K562 (cell line): ENCODE results near the gene NT5C1A. TPM values are rescaled to one million over a fixed set of nuclear protein-coding genes. Genes with fewer than 3 reads are reported as not detected.

Experiments used
- ATAC-seq: fragments of 200-7000 bp; cut with Tn5 transposase; 3 replicates; pipeline ENCODE4 v1.9.1; 2020; ENCODE audit warnings: moderate library complexity
- BruUV-seq: library from RNA; stranded (reverse); fragments of 400-500 nt; replicated peaks from 2 replicates; lab custom pipeline; 2021; lab: Mats Ljungman, UMichigan
- CTCF ChIA-PET: fragments of 300-600 bp; formaldehyde crosslinking; extraction: SDS; loops from one replicate; lab custom pipeline; 2021; ENCODE audit warnings: low intra/inter-chr PET ratio; lab: Yijun Ruan, JAX
- POLR2A ChIA-PET: fragments of 300-600, 350-650 bp; sonication (Branson Sonifier 250); formaldehyde crosslinking; extraction: SDS; loops from one replicate; lab custom pipeline; 2021; ENCODE audit warnings: antibody characterized with exemption, inconsistent platforms; lab: Yijun Ruan, JAX
- DNase-seq, 4 experiments: peaks; one replicate each; pipeline versions ENCODE4 v3.0.0 to v3.0.0-alpha.2; 2011 to 2018; ENCODE audit warnings: low spot score in 3 of 4, mixed read lengths in 3 of 4; ENCODE audit errors: extremely low read depth in 1 of 4
- FAIRE-seq: peaks from 2 replicates; lab custom pipeline; 2011; peaks lifted over from hg19 to GRCh38; lab: Jason Lieb, UNC
- H2AFZ ChIP-seq: 2 replicates; pipeline ENCODE4 v1.6.0; 2011; ENCODE audit warnings: low read depth, low read length, control low read depth, inconsistent platforms
- H3K27ac ChIP-seq: fragments of 200-600 bp; 3 replicates; pipeline ENCODE4 v1.8.0; 2011; ENCODE audit warnings: low read depth, mild to moderate bottlenecking, control low read depth, inconsistent platforms, low read length, moderate library complexity, mixed read lengths; ENCODE audit errors: extremely low read depth
- H3K27me3 ChIP-seq, 2 experiments: fragments of 300-600 bp in 1 of 2; 2 replicates in 1 of 2; 3 replicates in 1 of 2; pipeline versions ENCODE4 v1.6.0 to v1.8.0; 2011; ENCODE audit warnings: inconsistent platforms in 2 of 2, low read length in 2 of 2, mild to moderate bottlenecking in 1 of 2, mixed read lengths in 1 of 2, moderate library complexity in 1 of 2; ENCODE audit not compliant: control insufficient read depth in 2 of 2, insufficient read depth in 2 of 2
- H3K36me3 ChIP-seq: fragments of 300-600 bp; 3 replicates; pipeline ENCODE4 v1.8.0; 2011; ENCODE audit warnings: mild to moderate bottlenecking, low read length, inconsistent platforms; ENCODE audit not compliant: control insufficient read depth, insufficient read depth
- H3K4me1 ChIP-seq, 2 experiments: fragments of 200-600 bp in 1 of 2; replicated peaks in 1 of 2; 2 replicates in 1 of 2; 3 replicates in 1 of 2; pipeline versions ENCODE4 v1.5.1 to v1.8.0; 2011; ENCODE audit warnings: inconsistent platforms in 2 of 2, low read length in 2 of 2, mild to moderate bottlenecking in 1 of 2, mixed read lengths in 1 of 2, moderate library complexity in 1 of 2; ENCODE audit not compliant: control insufficient read depth in 2 of 2, insufficient read depth in 2 of 2
- H3K4me2 ChIP-seq: 2 replicates; pipeline ENCODE4 v1.6.1; 2011; ENCODE audit warnings: low read length, control low read depth, inconsistent platforms, mixed read lengths; ENCODE audit not compliant: insufficient read depth
- H3K4me3 ChIP-seq: fragments of 200-600 bp; sonication (generic), shearing (Covaris generic); 2 replicates; pipeline ENCODE4 v1.5.1; 2016; ENCODE audit warnings: control low read depth, inconsistent platforms
- H3K79me2 ChIP-seq: fragments of 200-600 bp; 3 replicates; pipeline ENCODE4 v1.8.0; 2011; ENCODE audit warnings: low read length, inconsistent platforms; ENCODE audit not compliant: control insufficient read depth, insufficient read depth
- H3K9ac ChIP-seq, 2 experiments: 2 replicates each; pipeline versions ENCODE4 v1.6.0 to v1.6.1; 2011; ENCODE audit warnings: low read depth in 2 of 2, low read length in 2 of 2, control low read depth in 1 of 2, inconsistent platforms in 1 of 2, mild to moderate bottlenecking in 1 of 2, mixed read lengths in 1 of 2; ENCODE audit not compliant: insufficient read depth in 1 of 2
- H3K9me1 ChIP-seq: one replicate; pipeline ENCODE4 v1.6.0; 2011; ENCODE audit warnings: inconsistent platforms, mild to moderate bottlenecking, low read length, moderate library complexity; ENCODE audit not compliant: control insufficient read depth, insufficient read depth
- H3K9me3 ChIP-seq: replicated peaks from 2 replicates; pipeline ENCODE4 v1.5.1; 2011; ENCODE audit warnings: low read depth, low read length, inconsistent platforms; ENCODE audit not compliant: control insufficient read depth, insufficient read depth
- H4K20me1 ChIP-seq: replicated peaks from 2 replicates; pipeline ENCODE4 v1.6.1; 2011; ENCODE audit warnings: low read length, inconsistent platforms, mixed read lengths; ENCODE audit not compliant: control insufficient read depth, insufficient read depth
- ARID2 ChIP-seq: fragments of 450-650 bp; IDR thresholded peaks from 2 replicates; pipeline ENCODE4 v1.6.1; 2017; ENCODE audit warnings: antibody characterized with exemption, mild to moderate bottlenecking
- NCOA6 ChIP-seq: fragments of 450-650 bp; IDR thresholded peaks from 2 replicates; pipeline ENCODE4 v1.6.1; 2017; ENCODE audit warnings: mild to moderate bottlenecking
- SRSF9 ChIP-seq: fragments of 200-400 bp; formaldehyde crosslinking; IDR thresholded peaks from 2 replicates; pipeline ENCODE4 v1.6.1; 2017; ENCODE audit warnings: low read depth, low read length, borderline replicate concordance
- ZNF639 ChIP-seq, 2 experiments: fragments of 200-800 bp in 1 of 2; sonication (Bioruptor generic) in 1 of 2; sonication (generic) in 1 of 2; formaldehyde crosslinking in 1 of 2; IDR thresholded peaks in 1 of 2; conservative IDR thresholded peaks in 1 of 2; 2 replicates each; pipeline versions ENCODE4 v1.5.0 to v1.6.1; 2016 to 2020; ENCODE audit warnings: missing compliant biosample characterization in 1 of 2, missing genetic modification characterization in 1 of 2, missing genetic modification reagents in 1 of 2
- WGBS: fragments of 100-300 bp; shearing (Covaris generic); methylation state at CpG from one replicate; pipeline ENCODE4 v1.1.6; 2016; ENCODE audit warnings: low coverage, mixed read lengths; ENCODE audit not compliant: insufficient coverage; ENCODE audit errors: missing lambda C conversion rate; 5-methylcytosine and 5-hydroxymethylcytosine counted together
- in situ Hi-C: fragments of 300-500 bp; cut with MboI; formaldehyde crosslinking; loops from 4 replicates; pipeline ENCODE4 v1.15.0; 2018; ENCODE audit warnings: inconsistent platforms, mixed read lengths
- intact Hi-C: fragments of 100-400 bp; cut with micrococcal nuclease; formaldehyde crosslinking; loops from 2 replicates; pipeline ENCODE4 v1.14.2; 2022
- polyA plus RNA-seq, 8 experiments: library from polyadenylated mRNA; depleted of rRNA in 4 of 8; stranded (reverse) in 5 of 8; unstranded in 3 of 8; fragments of >200 nt; fragmentation: Nextera tagmentation in 2 of 8; fragmentation: Illumina TruSeq in 1 of 8; extraction: Ambion mirVana in 2 of 8; extraction: Trizol in 1 of 8; gene quantifications; 2 replicates each; pipeline versions ENCODE4 v1.2.1 to v1.2.3, GENCODE V29; 2011 to 2014; ENCODE audit warnings: inconsistent platforms in 1 of 8, missing spikeins in 1 of 8
- total RNA-seq, 7 experiments: library from RNA; depleted of rRNA in 6 of 7; stranded (reverse); fragments of >200 nt in 6 of 7; fragmentation: Illumina TruSeq in 2 of 7; extraction: Trizol in 2 of 7; gene quantifications; 2 replicates each; pipeline versions ENCODE4 v1.2.1 to v1.2.3, GENCODE V29; 2011 to 2021; ENCODE audit warnings: low replicate concordance in 1 of 7

Gene NT5C1A
- total and polyA plus RNA-seq, 9 of the 15 experiments (the other 6 are each of a cell fraction or from before 2014, with no cell fraction given), result not detected

DNA sequence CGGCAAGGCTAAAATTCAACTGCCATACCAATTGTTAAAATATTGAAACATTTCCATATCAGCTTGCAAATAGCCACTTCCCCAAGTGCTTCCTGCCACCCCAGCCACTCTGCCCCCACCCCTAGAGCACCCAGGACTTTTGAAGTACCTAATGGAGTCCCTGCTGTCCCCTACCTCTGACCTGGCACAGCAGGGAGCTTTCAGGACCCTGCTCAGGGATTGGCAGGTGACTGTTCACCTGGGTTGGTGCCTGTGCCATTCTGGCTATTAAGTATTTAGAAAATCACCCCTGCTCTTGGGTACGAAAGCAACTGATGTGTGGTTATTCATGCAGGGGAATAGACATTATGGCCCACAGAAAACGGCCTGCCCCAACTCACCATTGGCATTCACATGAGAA lies 28.4 kb upstream of the NT5C1A start:
- POLR2A ChIA-PET, result interaction anchor here (4.3 kb wide), 1 partner anchor 11 kb away, joined by 25 read pairs; no protein-coding TSS in a partner anchor
- 40% methylated on average over 3 of the region's 3 CpGs for WGBS
- Histone ChIP-seq H3K4me2 (no peak overlapping the region), H3K9ac (no peak overlapping the region), H2AFZ (no peak overlapping the region), H3K9me1 (no peaks in the 10 kb centered on the region), H4K20me1 (no peaks in the 10 kb centered on the region), H3K9me3 (no peaks in the 10 kb centered on the region), H3K27me3 (peaks cover 11 to 12% of the 10 kb centered on the region in 2 experiments; a peak in 4 of 5 replicates), H3K36me3 (no peaks in the 10 kb centered on the region), H3K4me3 (no peak overlapping the region), H3K79me2 (no peaks in the 10 kb centered on the region)
- FAIRE-seq (no peak), ATAC-seq (no peak), DNase-seq (no peak)
- no TSS peak for BruUV-seq
- in situ Hi-C loops (no loop called here), intact Hi-C loops (loop anchor here (5.0 kb wide), 1 partner anchor 272 kb away; no protein-coding TSS in a partner anchor)
- TF ChIP-seq ARID2 (no peak), SRSF9 (no peak), ZNF639 (CRISPR knock-in tag; conservative IDR thresholded peaks at IDR 0.05 in 1 of 2, IDR thresholded peaks at IDR 0.05 in 1 of 2) (no peak), NCOA6 (no peak)
- TF ChIP-seq, all 486 proteins: peak for 0
- CTCF ChIA-PET, result interaction anchor here (2.6 kb wide), 1 partner anchor 99 kb away, joined by 18 read pairs; no protein-coding TSS in a partner anchor
- peaks cover 5 to 12% of the 10 kb centered on the region in 2 experiments; a peak in 3 of 5 replicates for H3K4me1 ChIP-seq
- H3K27ac ChIP-seq, result no peak overlapping the region
